NB4 (cell line): ENCODE measurements around the gene SYT6.

Experiments used
- DNase-seq: peaks from one replicate; pipeline ENCODE4 v3.0.0; 2010; ENCODE audit warnings: low read depth
- H3K4me3 ChIP-seq: one replicate; pipeline ENCODE4 v1.5.1; 2011; ENCODE audit warnings: mild to moderate bottlenecking, low read depth, low read length, moderate library complexity
- CTCF ChIP-seq: IDR thresholded peaks from one replicate; pipeline ENCODE4 v1.5.1; 2012; ENCODE audit warnings: low read depth, low read length
- MAX ChIP-seq: IDR thresholded peaks from 2 replicates; pipeline ENCODE4 v1.6.1; 2011; ENCODE audit warnings: low read depth, low read length
- MYC ChIP-seq: IDR thresholded peaks from 2 replicates; pipeline ENCODE4 v1.6.1; 2011; ENCODE audit warnings: low read depth, low read length
- POLR2A ChIP-seq: IDR thresholded peaks from 2 replicates; pipeline ENCODE4 v1.6.1; 2011; ENCODE audit warnings: mild to moderate bottlenecking; ENCODE audit not compliant: insufficient read length; ENCODE audit errors: extremely low read depth

The SYT6 gene

GRCh38 chr1:114192328-114192727, 38.7 kb upstream of the SYT6 start:
- TF ChIP-seq MYC (no peak), CTCF (no peak), MAX (no peak), POLR2A (no peak)
- DNase-seq, result no peak
- H3K4me3 ChIP-seq, result no peak overlapping the region

- DNase-seq, result no peak
- no peak overlapping the region for H3K4me3 ChIP-seq
- TF ChIP-seq MYC, result no peak
- TF ChIP-seq POLR2A, result no peak
- no peak for TF ChIP-seq MAX
These were observed 35.7 kb upstream of the SYT6 start for GRCh38 chr1:114189398-114189797.

GRCh38 chr1:114181356-114181755, 27.7 kb upstream of the SYT6 start:
- no peak for DNase-seq
- no peak overlapping the region for H3K4me3 ChIP-seq
- no peak for TF ChIP-seq MAX
- no peak for TF ChIP-seq POLR2A
- TF ChIP-seq MYC, result no peak
- no peak for TF ChIP-seq CTCF

GRCh38 chr1:114180742-114181141, 27.1 kb upstream of the SYT6 start:
- H3K4me3 ChIP-seq, result no peak overlapping the region
- DNase-seq, result no peak
- no peak for TF ChIP-seq MAX
- TF ChIP-seq CTCF, result no peak
- TF ChIP-seq MYC, result no peak
- no peak for TF ChIP-seq POLR2A

- H3K4me3 ChIP-seq, result no peak overlapping the region
- TF ChIP-seq MAX (no peak), POLR2A (no peak), CTCF (no peak), MYC (no peak)
- no peak for DNase-seq
These were observed 25.3 kb upstream of the SYT6 start for GRCh38 chr1:114178936-114179335.

GRCh38 chr1:114177282-114177681, 23.6 kb upstream of the SYT6 start:
- TF ChIP-seq MYC (no peak), MAX (no peak), POLR2A (no peak), CTCF (no peak)
- no peak overlapping the region for H3K4me3 ChIP-seq
- no peak for DNase-seq
